LNCAP (cell line): ENCODE data around the gene ZCCHC14.

Experiments used
- TF ChIP-seq, protein P1 (sequence below): fragments of 450-650 bp; IDR thresholded peaks from 2 replicates; pipeline ENCODE4 v1.5.1; 2017; ENCODE audit warnings: mild to moderate bottlenecking

The ZCCHC14 gene

DNA sequence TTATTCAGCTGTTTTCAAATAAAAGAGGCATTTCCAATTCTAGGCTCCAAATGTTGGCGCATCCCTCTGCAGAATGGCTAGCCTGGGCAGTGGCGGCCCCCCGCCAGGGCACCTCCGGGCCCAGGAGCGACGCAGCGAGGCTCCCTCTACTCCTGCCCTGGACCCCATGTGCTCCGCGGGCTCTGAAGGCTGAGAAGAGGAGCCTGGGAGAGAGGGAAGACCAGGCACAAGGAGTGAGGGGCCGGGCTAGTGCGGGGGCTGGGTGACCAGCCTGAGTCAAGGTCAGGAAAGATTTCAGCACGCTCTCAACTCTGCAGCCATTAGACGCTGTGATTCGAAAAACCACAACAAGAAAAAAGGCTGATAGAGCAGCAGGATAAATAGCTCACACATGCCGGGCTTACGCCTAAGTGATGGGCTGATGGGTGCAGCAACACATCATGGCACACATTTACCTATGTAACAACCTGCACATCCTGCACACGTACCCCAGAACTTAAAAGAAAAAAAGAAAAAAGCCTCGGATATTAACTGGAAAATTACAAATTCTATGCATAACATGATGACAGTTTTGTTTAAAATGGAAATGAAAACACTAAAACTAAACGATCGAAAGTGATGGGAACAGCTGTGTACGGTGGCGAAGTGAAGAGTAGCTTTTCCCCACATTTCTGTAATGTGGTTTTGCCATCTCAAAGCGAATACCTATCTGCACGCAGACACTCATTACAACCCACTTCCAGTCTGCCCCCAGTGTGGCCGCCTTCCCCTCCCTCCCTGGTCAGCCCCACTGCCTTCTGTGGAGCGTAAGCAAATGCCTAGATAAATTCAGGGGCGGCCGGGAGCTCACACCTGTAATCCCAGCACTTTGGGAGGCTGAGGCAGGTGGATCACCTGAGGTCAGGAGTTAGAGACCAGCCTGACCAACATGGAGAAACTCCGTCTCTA, 56.3 kb downstream of the ZCCHC14 start:
- TF ChIP-seq, protein P1, sequence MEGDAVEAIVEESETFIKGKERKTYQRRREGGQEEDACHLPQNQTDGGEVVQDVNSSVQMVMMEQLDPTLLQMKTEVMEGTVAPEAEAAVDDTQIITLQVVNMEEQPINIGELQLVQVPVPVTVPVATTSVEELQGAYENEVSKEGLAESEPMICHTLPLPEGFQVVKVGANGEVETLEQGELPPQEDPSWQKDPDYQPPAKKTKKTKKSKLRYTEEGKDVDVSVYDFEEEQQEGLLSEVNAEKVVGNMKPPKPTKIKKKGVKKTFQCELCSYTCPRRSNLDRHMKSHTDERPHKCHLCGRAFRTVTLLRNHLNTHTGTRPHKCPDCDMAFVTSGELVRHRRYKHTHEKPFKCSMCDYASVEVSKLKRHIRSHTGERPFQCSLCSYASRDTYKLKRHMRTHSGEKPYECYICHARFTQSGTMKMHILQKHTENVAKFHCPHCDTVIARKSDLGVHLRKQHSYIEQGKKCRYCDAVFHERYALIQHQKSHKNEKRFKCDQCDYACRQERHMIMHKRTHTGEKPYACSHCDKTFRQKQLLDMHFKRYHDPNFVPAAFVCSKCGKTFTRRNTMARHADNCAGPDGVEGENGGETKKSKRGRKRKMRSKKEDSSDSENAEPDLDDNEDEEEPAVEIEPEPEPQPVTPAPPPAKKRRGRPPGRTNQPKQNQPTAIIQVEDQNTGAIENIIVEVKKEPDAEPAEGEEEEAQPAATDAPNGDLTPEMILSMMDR, result no peak

DNA sequence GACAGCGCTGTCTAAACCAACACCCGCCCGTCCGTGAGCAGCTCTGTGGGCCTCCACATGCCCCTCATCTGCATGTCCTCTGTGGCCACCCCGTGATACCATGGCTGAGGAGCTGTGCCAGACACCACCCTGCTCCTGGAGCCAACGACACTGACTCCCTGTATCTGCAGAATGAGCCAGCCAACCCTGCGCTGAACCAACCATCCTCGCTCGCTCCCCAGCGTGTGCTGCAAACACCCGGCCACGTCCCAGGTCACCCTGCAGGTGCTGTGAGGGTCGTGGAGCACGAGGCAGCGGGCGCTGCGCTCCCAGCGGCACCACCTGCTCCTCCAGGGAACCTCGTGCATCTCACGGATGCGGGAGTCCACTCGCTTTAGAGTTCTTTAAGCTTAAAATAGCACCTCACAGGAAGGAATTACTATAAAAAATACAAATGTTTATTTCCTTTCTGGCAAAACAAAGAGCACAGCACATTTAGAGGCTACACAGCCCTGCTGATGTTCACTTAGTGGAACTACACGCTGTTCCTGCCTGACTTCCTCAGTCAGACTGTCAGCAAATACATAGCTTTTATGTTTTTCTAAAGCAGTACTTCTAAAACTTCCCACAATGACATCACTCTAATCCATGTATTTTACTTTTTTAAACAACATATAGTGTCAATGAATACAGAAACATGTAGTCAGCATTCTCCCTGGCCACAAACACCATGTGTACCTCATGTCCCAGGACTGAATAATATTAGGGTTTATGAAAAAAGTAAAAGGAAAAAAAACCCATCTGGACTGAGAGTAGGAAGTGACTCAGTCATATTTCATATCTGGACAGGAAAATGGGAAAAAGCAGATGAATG, 57.2 kb downstream of the ZCCHC14 start:
- TF ChIP-seq, protein P1, result no peak

DNA sequence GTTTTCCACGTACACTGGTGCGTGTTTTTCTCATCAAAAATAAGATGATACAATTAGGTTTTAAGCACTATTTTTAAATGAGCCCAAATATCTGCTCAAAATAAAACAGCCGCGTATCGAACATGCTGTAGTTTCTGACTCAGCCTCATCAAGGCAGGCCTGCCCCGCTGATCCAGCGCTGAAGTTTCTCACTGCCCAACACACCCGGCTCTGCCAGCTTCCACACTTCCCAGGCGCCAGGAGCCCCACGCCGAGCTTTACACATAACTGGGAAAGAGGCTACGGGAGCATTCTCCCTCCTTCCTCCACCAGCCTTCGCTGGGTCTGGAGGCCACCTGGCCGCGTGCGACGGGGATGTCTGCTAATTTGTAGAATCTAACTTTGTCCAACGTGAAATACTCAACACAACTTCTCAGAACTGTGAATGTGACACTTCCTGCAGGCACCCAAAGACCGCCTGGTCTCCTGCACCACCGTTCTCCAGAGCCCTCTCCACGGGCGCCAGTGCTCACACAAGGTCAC, 58.6 kb downstream of the ZCCHC14 start:
- TF ChIP-seq, protein P1, result no peak

DNA sequence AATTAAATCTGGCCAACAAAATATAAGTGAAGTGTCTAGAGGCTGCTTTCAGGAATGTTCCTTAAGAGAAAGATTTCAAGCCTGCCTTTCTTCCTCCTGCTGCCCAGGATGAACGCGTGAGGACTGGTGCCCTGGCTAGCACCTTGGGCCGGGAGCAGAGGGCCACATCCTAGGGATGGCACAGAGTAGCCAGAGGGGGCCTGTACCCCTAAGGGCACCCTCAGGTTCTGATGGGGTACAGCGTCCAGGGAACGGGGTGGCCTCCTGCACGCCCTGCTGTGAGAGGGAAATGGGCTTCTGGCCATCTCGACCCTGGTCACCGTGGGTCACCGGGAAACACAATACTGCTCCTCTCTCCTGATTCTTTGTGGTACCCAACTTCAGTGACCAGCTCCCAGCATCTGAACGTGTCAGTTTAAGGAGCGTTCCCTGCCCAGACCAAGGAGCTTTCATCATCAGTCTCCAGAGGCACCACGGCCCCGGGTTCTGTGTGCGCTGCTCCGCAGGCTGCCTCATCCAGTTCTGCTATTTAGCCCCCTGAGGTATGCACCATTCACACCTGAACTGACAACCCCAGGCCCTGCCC, 60.4 kb downstream of the ZCCHC14 start:
- TF ChIP-seq, protein P1, result no peak

DNA sequence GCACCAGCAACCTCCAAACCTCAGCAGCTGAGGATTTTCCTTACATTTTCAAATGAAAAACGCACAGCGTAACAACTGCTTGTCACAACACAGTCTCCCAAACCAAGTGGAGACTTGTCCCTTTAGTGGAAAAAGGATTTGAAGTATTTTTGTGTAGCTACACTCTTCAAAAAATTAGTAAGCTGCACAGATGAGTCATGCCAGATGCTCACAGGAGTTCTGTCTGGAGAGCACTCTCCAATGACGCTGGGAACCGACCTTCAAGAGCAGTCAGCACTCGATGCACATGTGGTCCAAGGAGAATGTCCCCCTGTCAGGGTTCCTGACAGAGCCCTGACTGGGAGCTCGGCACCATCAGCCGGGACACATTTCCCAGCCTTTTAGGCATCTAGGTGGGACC, 60.9 kb downstream of the ZCCHC14 start:
- TF ChIP-seq, protein P1, result no peak

DNA sequence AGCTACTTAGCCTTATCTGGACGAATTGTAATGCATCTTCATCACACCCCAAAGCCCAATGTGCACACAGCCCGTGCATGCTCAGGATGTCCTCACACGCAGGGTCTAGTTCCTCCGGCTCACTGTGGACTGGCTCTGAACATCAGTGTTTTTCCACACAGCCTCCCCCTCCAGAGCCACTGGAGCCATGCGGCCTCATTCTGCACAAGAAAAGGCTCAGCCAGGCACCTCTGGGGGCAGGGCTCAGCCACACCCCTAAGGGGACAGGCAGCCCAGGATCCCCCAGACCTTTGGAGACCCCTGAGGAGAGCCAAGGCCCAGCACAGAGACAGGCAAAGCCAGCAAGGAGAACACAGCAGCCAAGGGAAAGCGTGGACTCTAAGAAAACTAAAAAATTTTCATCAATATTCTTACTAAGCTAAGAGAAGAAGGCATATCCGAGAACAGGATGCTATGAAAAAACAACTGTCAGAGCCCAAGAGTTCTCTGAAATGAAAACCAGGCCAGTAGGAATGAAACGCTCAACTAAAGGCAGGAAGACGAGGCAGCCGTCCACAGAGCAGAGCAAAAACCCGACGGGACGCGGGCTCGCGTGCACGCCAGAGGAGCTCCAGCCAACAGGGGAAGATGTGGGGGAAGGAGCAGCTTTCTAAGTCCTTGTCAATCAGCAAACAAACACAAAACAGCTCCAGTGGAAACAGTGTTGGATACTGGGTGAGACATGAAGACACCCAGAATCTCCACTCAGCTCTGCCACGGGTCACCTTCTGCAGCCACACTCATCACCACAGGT, 66.2 kb downstream of the ZCCHC14 start:
- TF ChIP-seq, protein P1, result no peak
